ENCODE data around the gene RXRA. TPM values are rescaled to one million over a fixed set of nuclear protein-coding genes. Genes with fewer than 3 reads are reported as not detected.

RXRA gene
- total and polyA plus RNA-seq, 2 donors (not counting 3 experiments of a cell fraction or from before 2014, with no cell fraction given): 15.4 to 37.4 TPM

- no peaks in the 10 kb centered on the region for H3K9me3 ChIP-seq (replicated peaks; ENCODE audit: control insufficient read depth, insufficient read depth, low read length)
- no peaks in the 10 kb centered on the region for H3K79me2 ChIP-seq (ENCODE audit: control insufficient read depth, insufficient read depth, low read length)
- H4K20me1 ChIP-seq (replicated peaks; ENCODE audit: control insufficient read depth, extremely low read depth, insufficient read depth, low read length): no peaks in the 10 kb centered on the region
- no peaks in the 10 kb centered on the region for H3K9me1 ChIP-seq (replicated peaks; ENCODE audit: control insufficient read depth, extremely low read depth, insufficient read depth, low read length)
- H3K4me2 ChIP-seq (ENCODE audit: insufficient read depth, low read length): no peak overlapping the region
- TF ChIP-seq EZH2 (IDR thresholded peaks at IDR 0.05; ENCODE audit: borderline replicate concordance, low read depth, low read length, severe bottlenecking): no peak
- no peak for TF ChIP-seq POLR2AphosphoS5 (IDR thresholded peaks at IDR 0.05; ENCODE audit: insufficient read depth, low read depth, low read length)
- TF ChIP-seq POLR2A (IDR thresholded peaks at IDR 0.05; ENCODE audit: low read depth, low read length): no peak
- no peak for TF ChIP-seq MYC (IDR thresholded peaks at IDR 0.05; ENCODE audit: low read depth, low read length)
- TF ChIP-seq GATA2 (IDR thresholded peaks at IDR 0.05; ENCODE audit: insufficient read depth, insufficient read length, low read depth, low read length): no peak
- no peak for TF ChIP-seq MAX (IDR thresholded peaks at IDR 0.05; ENCODE audit: insufficient read depth, insufficient read length)
- no peak for TF ChIP-seq FOS (IDR thresholded peaks at IDR 0.05; ENCODE audit: borderline replicate concordance, insufficient read depth, low read length)
- no peak for TF ChIP-seq CTCF (IDR thresholded peaks at IDR 0.05; ENCODE audit: extremely low read depth in 1 of 2, insufficient read depth in 1 of 2, low read depth in 1 of 2, low read length in 2 of 2)
- TF ChIP-seq JUN (IDR thresholded peaks at IDR 0.05; ENCODE audit: borderline replicate concordance, insufficient read depth, insufficient read length, low read depth): no peak
- H3K4me3 ChIP-seq (replicated peaks in 1 of 3; ENCODE audit: insufficient read depth in 1 of 3, low read depth in 1 of 3, low read length in 3 of 3): no peak overlapping the region
- H2AFZ ChIP-seq (ENCODE audit: low read depth, low read length): no peak overlapping the region
- intact Hi-C loops (cut with micrococcal nuclease): no loop called here
- ChIA-PET POLR2A (no interaction called here), CTCF (no interaction called here)
- no peaks in the 10 kb centered on the region for H3K4me1 ChIP-seq (ENCODE audit: control insufficient read depth, extremely low read depth, insufficient read depth, low read length)
- H3K27me3 ChIP-seq (ENCODE audit: control insufficient read depth in 2 of 2, insufficient read depth in 2 of 2, low read length in 2 of 2): no peaks in the 10 kb centered on the region
- dilution Hi-C loops (cut with MboI; ENCODE audit: extremely low pct_ligation_motif_present, low sequenced_read_pairs): no loop called here
- no peak for FAIRE-seq
- no TSS peak for BruUV-seq (replicated peaks)
- no peaks in the 10 kb centered on the region for H3K36me3 ChIP-seq (ENCODE audit: control insufficient read depth in 2 of 2, extremely low read depth in 1 of 2, insufficient read depth in 2 of 2, low read length in 2 of 2)
- no peak overlapping the region for H3K9ac ChIP-seq (replicated peaks; ENCODE audit: extremely low read depth, insufficient read depth, low read length)
- no peak overlapping the region for H3K27ac ChIP-seq (ENCODE audit: insufficient read depth, low read depth, low read length)
- no peak for DNase-seq (ENCODE audit: low read depth, low spot score)
These were observed 35.4 kb upstream of the RXRA start for GRCh38 chr9:134290603-134291451.

Measured in endothelial cell of umbilical vein (primary cell).